NCI-H510A (cell line): ENCODE data around the gene FAM200B.
"Not testable (repeated sequence)": the region's sequence is repeated elsewhere in the genome, so short reads cannot be mapped to it uniquely, and the experiment has no call there.

Experiments used
- DNase-seq: peaks from one replicate; lab custom pipeline; 2025; lab: John Stamatoyannopoulos, UW

Gene FAM200B

DNA sequence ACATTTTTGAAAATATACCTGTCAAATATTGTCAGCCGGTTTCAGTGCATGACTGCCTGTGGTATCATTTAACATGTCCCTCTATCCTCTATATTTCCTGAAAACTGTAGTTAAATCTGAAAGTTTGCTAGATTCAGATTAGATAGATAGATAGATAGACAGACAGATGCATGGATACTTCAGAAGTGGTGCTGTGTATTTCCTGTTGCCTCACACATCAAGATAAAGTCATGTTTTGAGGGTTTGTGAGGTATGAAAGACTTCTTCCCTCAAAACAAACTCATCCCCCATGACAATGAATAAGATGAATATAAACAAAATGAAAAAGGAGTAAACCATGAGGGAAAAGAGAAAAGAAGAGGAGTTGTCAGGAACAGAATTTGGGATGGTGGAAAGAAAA lies 15.2 kb downstream of the FAM200B start:
- DNase-seq, result no peak

DNA sequence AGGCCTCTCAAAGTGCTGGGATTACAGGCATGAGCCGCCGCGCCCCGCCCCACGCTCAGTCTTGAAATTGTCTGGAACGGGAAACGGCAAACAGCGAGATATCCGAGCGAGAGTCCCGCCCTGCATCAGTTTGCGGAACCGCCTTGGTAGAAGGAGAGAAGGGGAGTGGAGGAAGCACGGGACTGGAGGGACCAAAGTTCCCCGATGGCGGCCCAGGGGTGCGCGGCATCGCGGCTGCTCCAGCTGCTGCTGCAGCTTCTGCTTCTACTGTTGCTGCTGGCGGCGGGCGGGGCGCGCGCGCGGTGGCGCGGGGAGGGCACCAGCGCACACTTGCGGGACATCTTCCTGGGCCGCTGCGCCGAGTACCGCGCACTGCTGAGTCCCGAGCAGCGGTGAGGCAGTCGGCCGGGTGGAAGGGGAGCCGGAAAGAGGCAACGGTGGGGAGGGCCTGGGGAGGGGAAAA lies 21.3 kb downstream of the FAM200B start, which contains the start of gene BST1:
TSS of gene BST1 (plus strand) at position 125 of the 463 bp plus-strand sequence. CDS start at position 205, 80 bp downstream.
- no peak for DNase-seq

DNA sequence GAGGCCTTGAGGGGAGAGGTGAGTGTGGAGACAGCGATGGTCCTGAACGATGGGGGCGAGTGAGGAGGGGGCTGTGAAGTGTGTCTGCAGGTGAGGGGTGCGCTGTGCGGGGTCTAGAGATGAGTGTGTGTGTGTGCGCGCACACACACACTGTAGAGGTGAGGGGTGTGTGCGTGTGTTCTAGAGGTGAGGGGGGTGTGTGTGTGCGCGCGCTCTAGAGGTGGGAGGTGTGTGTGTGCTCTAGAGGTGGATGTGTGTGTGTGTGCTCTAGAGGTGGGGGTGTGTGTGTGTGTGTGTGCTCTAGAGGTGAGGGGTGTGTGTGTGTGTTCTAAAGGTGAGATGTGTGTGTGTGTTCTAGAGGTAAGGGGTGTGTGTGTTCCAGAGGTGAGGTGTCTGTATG lies 21.8 kb downstream of the FAM200B start:
- no peak for DNase-seq

DNA sequence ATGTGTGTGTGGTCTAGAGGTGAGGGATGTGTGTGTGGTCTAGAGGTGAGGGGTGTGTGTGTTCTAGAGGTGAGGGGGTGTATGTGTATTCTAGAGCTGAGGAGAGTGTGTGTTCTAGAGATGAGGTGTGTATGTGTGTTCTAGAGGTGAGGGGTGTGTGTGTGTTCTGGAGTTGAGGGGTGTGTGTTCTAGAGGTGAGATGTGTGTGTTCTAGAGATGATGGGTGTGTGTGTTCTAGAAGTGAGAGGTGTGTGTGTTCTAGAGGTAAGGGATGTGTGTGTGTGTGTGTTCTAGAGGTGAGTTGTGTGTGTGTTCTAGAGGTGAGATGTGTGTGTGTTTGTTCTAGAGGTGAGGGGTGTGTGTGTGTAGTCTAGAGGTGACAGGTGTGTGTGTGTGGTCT lies 22.5 kb downstream of the FAM200B start:
- no peak for DNase-seq

DNA sequence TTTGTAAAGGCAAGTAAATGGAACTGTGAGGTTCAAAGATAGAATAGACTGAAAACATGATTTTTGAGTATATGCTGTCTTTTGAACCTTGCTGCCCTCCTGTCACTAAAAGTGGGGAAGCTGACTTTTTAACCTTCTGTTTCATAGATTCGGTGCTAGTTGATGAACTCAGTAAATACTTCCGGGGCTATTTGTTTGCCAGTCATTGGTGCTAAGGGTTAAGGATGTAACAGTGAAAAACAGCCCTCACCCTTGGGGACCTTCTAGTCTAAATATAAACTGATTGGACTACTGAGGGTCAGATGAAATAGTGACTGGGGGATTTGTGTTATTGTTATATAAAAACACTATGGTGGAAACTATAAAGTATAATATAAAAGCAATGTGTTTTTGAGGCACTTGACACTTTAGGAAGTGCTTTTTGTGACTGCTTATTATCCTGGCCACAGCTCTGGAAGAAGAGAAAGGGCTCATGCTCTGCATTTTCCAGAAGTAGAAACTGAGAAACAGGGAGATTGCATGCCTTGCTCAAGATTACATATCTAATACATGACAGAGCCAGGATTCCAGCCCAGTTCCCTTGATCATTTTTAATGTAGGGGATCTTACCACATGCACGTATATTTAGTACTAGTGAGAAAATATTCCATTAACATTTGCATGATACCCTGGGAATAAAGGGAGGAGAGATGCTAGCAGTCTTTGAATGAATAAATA lies 25.2 kb downstream of the FAM200B start:
- no peak for DNase-seq

DNA sequence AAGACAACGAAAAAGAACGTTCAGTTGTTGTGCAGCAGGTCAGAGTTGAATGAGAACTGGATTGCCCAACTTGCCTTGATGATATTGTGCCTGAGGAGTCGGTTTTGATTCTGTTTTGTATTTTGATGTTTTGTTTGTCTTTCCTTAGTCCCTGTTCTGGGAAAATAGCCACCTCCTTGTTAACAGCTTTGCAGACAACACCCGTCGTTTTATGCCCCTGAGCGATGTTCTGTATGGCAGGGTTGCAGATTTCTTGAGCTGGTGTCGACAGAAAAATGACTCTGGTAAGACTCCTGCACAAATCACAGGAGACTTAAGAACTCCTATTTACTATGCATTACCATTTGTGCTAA lies 25.7 kb downstream of the FAM200B start:
- no peak for DNase-seq

DNA sequence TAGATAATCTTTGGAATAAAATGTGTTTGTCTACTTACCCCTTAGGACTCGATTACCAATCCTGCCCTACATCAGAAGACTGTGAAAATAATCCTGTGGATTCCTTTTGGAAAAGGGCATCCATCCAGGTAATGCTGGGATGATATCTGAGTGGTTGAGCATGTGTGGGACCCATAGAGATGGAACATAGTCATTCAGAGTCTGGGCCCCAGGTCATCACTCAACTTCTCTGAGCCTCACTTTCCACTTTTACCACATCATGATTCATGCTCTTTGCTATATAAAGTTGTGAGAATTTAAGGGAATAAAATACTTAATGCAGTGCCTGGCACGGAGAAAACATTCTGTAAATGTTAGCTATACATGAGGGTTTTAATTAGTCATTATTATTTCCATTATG lies 30.1 kb downstream of the FAM200B start:
- no peak for DNase-seq

DNA sequence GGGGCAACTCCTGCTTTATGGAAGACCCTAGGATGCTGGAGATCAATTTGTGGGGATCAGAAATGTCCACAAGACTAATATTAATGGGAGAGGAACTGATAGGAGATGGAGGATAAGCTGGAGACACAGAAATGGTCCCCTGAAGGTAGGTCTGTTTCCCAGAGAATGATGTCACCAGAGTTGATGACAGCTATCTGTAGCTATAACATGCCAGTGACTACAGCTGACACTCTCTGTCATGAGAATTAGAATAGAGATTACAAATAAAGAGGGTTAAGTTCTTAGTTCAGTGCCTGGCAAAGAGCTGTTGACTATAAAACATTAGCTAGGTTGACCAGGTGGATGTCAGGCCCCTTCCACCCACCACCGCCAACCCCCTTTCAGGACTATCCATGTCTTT lies 30.6 kb downstream of the FAM200B start:
- DNase-seq, result no peak

DNA sequence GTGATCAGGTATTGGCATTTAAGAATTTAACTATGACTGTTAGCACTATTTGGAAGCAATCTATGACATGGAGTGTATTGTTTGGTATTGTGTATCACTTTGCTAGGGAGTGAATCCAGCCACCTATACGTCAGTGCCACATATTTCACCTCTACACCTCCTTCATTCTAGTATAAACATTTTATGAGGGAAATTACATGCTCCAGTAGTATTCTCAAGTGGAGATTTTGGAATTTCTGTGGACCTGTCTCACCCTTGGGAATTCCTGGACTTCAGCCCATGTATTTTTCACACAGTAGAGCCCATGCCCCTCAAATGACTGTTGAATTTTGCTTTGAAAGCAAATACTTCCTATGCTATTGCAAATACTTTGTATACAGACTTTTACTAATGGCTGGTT lies 32.5 kb downstream of the FAM200B start:
- no peak for DNase-seq

DNA sequence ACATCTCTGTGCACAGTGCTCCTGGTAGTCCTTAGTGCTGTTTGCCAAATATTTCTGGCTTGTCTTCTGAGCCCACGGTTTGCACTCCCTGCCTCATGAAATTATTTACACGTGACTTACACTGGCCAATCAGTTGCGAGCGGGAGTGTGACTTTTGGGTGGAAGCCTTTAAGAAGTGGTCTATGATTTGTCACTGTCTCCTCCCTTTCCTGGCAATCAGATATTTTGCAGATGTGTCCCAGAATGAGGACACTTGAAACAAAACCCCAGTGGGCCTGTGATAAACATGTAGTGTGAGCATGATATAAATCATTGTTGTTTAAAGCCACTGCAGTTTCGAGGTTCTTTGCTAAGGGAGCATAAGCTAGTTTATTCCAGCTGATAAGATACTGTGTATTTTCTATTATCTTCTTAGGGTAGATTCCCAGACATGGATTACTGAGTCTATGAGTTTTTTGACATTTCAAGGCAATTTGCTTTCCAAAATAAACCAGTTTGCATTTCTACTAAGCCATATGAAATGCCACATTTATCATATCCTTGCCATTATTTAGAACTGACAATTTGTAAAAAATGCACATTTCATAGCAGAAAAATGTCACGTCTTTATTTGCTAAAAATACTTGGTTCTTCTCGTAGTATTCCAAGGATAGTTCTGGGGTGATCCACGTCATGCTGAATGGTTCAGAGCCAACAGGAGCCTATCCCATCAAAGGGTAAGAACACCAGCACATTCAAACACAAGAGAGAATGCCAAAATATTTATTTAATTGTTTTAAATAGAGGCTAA lies 33.2 kb downstream of the FAM200B start:
- DNase-seq, result no peak

DNA sequence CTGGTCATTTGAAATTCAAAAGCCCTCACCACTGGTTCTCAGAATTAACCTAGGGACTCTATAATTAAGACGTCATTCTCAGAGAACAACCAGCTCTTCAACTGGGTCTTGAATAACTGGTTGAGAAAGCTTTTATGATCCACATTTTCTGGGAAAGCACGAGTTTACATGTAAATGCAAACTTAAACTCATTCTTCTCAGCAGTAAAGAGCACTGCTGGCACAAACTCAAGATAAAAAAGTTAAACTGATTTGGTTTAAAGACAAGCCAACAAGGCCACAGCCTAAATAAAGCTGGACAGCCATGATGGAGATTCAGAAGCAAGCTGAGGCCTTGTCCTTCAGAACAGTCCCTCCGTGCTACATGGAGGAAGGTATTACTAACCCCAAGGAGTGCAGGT lies 34.5 kb downstream of the FAM200B start:
- DNase-seq, result no peak

DNA sequence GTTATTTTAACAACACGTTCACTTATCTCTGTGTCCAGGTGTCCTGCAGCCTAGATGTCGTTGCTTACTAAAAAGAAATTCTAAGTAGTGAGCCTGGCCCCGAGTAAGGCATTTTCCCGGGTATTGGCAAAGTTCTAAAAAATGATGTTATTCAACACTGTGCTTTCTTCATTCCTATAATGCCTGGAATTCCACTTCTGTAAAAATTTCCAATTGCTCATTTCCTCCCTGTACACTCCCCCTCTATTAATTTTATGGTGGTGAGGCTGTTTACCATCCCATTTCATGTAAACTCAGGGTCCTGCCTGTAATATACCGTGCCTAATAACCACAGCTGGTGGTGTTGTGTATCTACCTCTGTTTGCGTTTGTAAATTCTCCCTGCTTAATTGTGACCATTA lies 35.5 kb downstream of the FAM200B start:
- DNase-seq, result no peak

DNA sequence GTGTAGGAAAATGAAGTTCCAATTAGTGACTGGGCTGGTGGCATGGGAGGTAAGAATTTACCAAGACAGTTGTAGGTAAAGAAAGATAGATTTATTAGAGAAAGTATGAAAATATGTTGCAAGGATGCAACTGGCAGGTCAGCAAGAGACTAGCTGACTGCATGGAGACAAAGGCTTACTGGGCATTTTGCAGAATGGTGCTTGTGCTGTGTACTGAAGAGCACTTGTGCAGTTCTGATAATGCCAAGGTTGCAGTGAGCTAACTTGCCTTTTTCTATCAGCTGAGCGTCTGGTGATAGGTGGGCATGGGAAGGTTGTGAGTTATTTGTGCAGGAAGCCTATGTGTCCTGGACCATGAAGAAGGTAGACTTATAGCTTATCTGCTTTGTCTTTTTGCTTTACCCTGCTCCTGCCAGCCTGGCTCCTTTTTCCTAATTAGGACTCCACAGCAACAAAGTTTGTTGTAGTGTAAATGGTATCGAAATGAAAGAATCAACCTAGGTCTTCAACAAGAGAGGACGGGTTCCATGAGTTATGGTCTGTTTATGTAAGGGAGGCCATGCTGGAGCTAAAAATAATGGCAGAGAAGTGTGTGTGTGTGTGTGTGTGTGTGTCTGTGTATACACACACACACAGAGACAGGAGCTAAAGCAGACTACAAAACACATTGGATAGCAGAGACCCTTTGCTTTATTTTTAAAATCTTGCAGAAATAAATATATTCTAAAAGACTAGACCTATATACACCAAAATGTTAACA lies 36.2 kb downstream of the FAM200B start:
- no peak for DNase-seq

DNA sequence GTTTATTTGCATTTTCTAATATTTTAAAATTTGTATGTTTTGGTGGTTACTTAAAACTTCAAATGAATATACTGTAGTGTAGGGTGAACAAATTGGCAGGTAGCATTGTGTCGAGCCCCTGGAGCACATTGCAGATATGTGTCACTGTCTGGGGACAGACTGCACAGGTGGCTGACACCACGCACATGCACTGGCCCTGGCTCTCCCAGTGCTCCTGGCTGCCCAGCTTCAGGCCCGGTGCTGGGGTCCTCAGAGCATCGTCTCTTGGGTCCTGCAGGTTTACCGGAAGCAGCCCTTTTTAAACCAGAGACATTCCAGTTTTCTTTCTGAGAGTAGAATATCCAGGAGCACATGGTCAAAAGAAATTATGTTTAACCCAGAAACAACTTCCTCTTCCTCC lies 36.8 kb downstream of the FAM200B start:
- DNase-seq, result no peak

DNA sequence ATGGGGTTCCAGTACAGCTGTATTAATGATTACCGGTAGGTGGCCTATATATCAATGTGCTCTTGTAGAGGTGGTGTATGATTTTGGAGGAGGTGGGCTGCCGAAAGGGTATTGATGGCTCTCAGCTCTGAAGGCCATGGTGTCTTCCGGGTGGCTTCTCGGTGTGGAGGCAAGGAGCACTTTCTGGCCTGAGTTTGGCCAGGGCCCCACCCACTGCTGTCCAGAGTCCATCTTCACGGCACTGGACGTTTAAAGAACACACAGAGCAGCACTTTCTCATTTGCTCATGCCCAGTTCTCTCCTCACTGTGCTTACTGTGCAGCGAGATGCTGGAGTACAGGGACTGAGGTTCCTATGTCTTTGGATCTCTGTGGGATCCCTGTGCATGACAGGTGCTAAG lies 37.3 kb downstream of the FAM200B start:
- no peak for DNase-seq

DNA sequence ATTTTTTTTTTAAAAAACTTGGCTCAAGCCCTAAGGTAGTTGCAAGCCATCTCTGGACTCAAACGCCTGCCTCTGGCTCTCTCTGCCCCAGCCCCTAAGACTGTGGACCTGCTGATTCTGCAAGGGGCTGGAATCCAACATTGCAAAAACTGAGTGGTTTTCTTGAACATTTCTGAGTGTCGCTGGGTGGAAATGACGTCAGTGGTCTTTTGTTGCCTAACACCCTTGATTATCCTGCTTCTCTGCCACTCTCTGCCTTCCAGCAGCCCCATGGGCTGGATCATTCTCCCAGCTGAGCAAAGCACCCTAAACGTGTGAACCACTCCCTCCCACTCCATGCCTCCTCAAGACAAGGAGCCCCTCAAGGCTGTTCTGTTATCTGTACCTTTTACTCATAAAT lies 37.9 kb downstream of the FAM200B start:
- DNase-seq, result no peak

DNA sequence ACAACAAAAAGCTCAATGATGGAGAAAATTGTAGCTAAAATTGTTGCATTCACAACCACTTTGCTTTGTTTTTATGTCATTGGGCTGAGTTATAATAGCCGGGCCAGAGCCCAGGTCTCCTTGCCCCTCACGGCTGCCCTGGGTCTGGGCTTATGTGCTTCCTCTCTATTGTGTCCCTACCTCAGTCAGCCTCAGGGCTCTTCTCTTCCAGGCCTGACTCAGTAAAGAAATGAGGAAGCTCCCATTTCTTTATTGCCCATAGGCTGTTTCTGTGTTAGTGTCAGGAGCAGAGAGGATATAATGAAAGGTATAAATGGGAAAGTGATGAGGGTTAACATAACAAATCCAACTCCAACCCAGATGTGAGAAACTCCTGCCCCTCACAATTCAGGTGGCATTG lies 39.2 kb downstream of the FAM200B start:
- no peak for DNase-seq

DNA sequence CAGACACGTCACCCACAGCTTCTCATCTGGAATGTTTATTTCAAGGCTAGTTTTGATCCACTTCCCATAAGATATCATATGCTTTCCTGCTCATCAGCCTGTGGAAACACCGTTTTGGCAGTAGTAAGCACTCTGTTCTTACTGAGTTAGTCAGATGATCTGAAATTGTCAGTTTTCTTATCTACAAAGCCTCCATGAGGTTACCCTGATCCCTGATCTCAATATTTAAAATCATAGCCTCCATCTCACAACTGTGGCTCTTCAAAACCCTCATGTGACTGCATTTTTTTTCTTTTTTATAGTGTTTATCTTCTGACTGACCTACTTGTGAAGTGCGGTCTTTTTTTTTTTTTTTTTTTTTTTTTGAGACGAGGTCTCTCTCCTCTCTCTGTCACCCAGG lies 44.0 kb downstream of the FAM200B start:
- DNase-seq, result no peak

DNA sequence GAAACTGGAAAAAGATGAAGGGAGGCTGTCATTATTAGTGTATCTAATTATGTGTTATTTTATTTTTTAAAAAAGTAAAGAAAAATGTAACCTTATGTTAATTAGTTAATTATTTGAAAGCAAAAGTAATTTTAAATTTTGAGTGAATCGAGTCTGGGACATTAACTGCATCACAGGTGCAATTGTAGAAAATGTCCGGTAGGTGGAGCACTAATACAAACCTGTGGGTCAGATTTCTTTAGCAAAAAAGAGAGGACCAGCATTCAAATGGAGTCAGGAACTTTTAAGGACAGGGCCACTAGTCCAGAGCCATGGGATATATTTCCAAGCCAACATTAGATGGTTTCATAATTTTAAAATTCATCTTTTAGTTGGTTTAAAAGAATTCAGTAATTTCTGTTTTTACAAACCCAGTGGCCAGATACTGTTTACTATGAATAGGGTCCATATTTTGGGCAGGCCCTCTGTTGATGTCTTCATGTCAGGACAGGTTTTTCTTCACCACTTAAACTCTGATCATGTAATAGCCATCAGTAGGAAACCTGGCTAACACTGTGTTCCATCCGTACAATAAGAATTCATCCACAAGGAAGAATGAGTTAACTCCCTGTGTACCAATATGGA lies 48.4 kb downstream of the FAM200B start:
- no peak for DNase-seq

DNA sequence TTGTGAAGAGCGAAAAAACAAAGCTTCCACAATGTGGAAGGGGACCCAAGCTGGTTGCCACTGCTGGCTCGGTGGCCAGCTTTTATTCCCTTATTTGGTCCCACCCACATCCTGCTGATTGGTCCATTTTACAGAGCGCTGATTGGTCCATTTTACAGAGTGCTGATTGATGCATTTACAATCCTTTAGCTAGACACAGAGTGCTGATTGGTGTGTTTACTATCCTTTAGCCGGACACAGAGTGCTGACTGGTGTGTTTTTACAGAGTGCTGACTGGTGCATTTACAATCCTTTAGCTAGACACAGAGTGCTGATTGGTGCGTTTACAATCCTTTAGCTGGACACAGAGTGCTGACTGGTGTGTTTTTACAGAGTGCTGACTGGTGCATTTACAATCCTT lies 51.4 kb downstream of the FAM200B start:
- not testable (repeated sequence) for DNase-seq

DNA sequence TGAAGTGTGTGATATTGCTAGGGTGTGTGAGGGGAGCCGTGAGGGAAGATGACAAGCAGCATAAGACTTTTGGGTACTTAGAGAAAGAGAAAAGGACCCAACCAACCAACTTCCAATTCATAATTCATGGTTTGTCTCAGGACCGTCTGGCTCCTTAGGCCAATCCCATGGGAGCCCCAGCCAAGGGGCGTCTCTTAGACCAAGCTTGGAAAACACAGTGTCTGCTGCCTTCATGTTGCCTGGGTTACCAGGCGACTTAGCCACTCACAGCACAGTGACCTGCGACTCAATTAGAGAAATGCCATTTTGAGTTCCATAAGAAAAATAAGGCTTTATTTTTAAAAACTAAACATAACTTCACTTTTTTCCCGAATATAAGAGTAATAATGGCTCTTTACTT lies 53.9 kb downstream of the FAM200B start:
- no peak for DNase-seq

DNA sequence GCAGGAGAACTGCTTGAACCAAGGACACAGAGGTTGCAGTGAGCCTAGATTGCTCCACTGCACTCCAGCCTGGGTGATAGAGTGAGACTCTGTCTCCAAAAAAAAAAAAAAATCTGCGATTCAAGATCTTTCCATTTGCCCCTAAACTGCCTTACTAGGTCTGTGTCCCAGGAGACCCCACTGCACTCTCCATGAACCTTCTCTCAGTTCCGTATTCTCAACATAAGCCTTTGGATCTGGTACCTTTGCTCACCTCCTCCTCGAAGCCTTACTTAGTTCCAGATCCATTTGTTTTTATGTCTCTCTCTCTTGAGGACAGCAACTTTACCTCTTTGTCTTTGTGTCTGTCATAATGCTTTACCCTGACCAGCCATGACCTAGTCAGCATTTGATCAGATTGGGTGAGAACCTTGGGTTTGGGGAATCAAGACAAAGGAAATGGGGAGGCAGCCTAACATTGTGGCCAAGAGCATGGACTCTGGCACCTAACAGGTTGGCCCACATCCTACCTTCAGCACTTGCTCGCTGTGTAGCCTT lies 55.0 kb downstream of the FAM200B start:
- no peak for DNase-seq
